Measurements from ENCODE around the gene LACRT. TPM values are rescaled to one million over a fixed set of nuclear protein-coding genes. Genes with fewer than 3 reads are reported as not detected.
"Not testable (repeated sequence)": the region's sequence is repeated elsewhere in the genome, so short reads cannot be mapped to it uniquely, and the experiment has no call there.

Gene LACRT
- total and polyA plus RNA-seq, 2 of the 13 experiments (the other 11 are each of a cell fraction or from before 2014, with no cell fraction given), result not detected

DNA sequence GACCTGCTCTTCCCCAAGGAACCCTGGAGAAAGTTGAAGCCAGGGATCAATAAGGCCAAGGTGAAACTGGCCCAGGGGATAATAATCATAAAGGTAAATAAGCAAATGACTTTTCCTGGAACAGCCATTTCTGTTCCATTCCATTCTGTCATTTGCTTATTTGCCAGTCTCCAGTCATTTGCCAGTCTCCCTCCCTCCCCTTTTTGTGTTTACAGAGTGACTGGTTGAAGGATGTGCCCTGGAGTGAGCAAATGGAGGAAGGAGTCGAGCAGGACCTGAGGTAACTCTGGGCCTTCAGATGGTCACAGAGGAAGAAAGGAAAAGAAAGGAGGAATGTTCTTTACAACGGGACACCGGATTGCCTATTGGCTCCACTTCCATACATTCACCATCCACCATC, 31.3 kb upstream of the LACRT start:
- no peak for DNase-seq (ENCODE audit: low spot score)
- no peak overlapping the region for H3K9ac ChIP-seq (ENCODE audit: insufficient read depth, low read depth, low read length)
- ChIA-PET CTCF (ENCODE audit: low intra/inter-chr PET ratio, low total read pairs) (no interaction called here), POLR2A (no interaction called here)
- H2AFZ ChIP-seq (ENCODE audit: low read length), result no peak overlapping the region
- no peak overlapping the region for H3K4me3 ChIP-seq (replicated peaks in 1 of 3; ENCODE audit: insufficient read depth in 1 of 3, low read depth in 2 of 3, low read length in 3 of 3)
- H3K27ac ChIP-seq (ENCODE audit: extremely low read length, insufficient read depth, low read length), result no peak overlapping the region
- FAIRE-seq, result no peak
- no peaks in the 10 kb centered on the region for H3K4me1 ChIP-seq (ENCODE audit: insufficient read depth, low read length)
- in situ Hi-C loops (cut with HindIII; ENCODE audit: extremely low pct_ligation_motif_present, low pct_unique_long_range_greater_than_20kb), result no loop called here
- no peaks in the 10 kb centered on the region for H3K9me3 ChIP-seq (ENCODE audit: low read length)
- H3K36me3 ChIP-seq (replicated peaks in 1 of 2; ENCODE audit: control insufficient read depth in 1 of 2, insufficient read depth in 2 of 2, low read length in 2 of 2), result no peaks in the 10 kb centered on the region
- no peak for ATAC-seq
- no peaks in the 10 kb centered on the region for H3K79me2 ChIP-seq (ENCODE audit: insufficient read depth, low read length)
- intact Hi-C loops (cut with micrococcal nuclease; ENCODE audit: unreplicated experiment), result no loop called here
- BruUV-seq (replicated peaks), result no TSS peak
- TF ChIP-seq BORCS8-MEF2B (CRISPR knock-in tag; IDR thresholded peaks at IDR 0.05) (no peak), ZNF720 (CRISPR knock-in tag; IDR thresholded peaks at IDR 0.05) (no peak), NR2C2 (CRISPR knock-in tag; IDR thresholded peaks at IDR 0.05; ENCODE audit: borderline replicate concordance) (no peak), SIX4 (CRISPR knock-in tag; IDR thresholded peaks at IDR 0.05) (no peak), PAF1 (CRISPR knock-in tag; IDR thresholded peaks at IDR 0.05) (no peak), PHF21A (CRISPR knock-in tag; IDR thresholded peaks at IDR 0.05) (no peak), ZFY (CRISPR knock-in tag; IDR thresholded peaks at IDR 0.05) (no peak), ZNF256 (CRISPR knock-in tag; conservative IDR thresholded peaks at IDR 0.05) (no peak), SRF (IDR thresholded peaks at IDR 0.05; ENCODE audit: low read depth, low read length) (no peak), CREB1 (IDR thresholded peaks at IDR 0.05) (no peak), CREB1 (CRISPR knock-in tag; IDR thresholded peaks at IDR 0.05) (no peak), ZNF879 (CRISPR knock-in tag; IDR thresholded peaks at IDR 0.05) (no peak), ARID2 (CRISPR knock-in tag; IDR thresholded peaks at IDR 0.05; ENCODE audit: borderline replicate concordance) (no peak), PCBP1 (IDR thresholded peaks at IDR 0.05; ENCODE audit: borderline replicate concordance, low read depth, low read length) (no peak), PITX1 (CRISPR knock-in tag; IDR thresholded peaks at IDR 0.05) (no peak), ZNF225 (CRISPR knock-in tag; IDR thresholded peaks at IDR 0.05) (no peak)
- TF ChIP-seq, protein P1, sequence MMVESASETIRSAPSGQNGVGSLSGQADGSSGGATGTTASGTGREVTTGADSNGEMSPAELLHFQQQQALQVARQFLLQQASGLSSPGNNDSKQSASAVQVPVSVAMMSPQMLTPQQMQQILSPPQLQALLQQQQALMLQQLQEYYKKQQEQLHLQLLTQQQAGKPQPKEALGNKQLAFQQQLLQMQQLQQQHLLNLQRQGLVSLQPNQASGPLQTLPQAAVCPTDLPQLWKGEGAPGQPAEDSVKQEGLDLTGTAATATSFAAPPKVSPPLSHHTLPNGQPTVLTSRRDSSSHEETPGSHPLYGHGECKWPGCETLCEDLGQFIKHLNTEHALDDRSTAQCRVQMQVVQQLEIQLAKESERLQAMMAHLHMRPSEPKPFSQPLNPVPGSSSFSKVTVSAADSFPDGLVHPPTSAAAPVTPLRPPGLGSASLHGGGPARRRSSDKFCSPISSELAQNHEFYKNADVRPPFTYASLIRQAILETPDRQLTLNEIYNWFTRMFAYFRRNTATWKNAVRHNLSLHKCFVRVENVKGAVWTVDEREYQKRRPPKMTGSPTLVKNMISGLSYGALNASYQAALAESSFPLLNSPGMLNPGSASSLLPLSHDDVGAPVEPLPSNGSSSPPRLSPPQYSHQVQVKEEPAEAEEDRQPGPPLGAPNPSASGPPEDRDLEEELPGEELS (CRISPR knock-in tag; IDR thresholded peaks at IDR 0.05), result no peak
- TF ChIP-seq, protein P2, sequence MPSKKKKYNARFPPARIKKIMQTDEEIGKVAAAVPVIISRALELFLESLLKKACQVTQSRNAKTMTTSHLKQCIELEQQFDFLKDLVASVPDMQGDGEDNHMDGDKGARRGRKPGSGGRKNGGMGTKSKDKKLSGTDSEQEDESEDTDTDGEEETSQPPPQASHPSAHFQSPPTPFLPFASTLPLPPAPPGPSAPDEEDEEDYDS (CRISPR knock-in tag; IDR thresholded peaks at IDR 0.05), result no peak
- peaks cover 0 to under 1% of the 10 kb centered on the region in 2 experiments; a peak in 1 of 5 replicates for H3K27me3 ChIP-seq (ENCODE audit: control insufficient read depth in 1 of 2, insufficient read depth in 2 of 2, low read length in 2 of 2)
- H3K4me2 ChIP-seq (ENCODE audit: low read depth, low read length), result no peak overlapping the region
- WGBS (ENCODE audit: low lambda C conversion rate), result 3% methylated on average over 3 of the region's 3 CpGs
- H4K20me1 ChIP-seq (ENCODE audit: insufficient read depth, low read length), result no peaks in the 10 kb centered on the region

DNA sequence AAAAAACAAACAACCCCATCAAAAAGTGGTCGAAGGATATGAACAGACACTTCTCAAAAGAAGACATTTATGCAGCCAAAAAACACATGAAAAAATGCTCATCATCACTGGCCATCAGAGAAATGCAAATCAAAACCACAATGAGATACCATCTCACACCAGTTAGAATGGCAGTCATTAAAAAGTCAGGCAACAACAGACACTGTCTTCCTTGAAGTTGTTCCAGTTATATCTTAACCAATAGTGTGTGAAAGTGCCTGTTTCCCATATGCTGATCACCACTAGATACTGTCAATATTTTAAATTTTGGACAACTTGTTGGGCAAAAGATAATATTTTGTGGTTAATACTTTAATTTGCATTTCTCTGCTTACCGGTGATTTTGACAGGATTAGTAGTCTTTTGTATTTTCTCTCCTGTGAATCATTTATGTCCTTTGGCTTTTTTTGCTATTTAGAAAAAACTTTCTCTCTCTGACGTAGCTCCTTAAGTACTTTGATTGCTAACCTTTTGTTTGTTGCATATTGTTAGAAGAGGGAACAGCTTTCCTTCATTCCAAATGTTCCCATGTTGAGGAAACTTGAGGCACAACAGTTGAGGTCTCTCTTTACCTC, 30.4 kb upstream of the LACRT start:
- WGBS (ENCODE audit: low lambda C conversion rate), result 16% methylated on average over 3 of the region's 3 CpGs

More for the DNA sequence above, 30.4 kb upstream of the LACRT start:
- H3K27ac ChIP-seq (ENCODE audit: extremely low read length, insufficient read depth, low read length); H3K79me2 ChIP-seq (ENCODE audit: insufficient read depth, low read length); POLR2A ChIA-PET; H3K36me3 ChIP-seq (replicated peaks in 1 of 2; ENCODE audit: control insufficient read depth in 1 of 2, insufficient read depth in 2 of 2, low read length in 2 of 2); ATAC-seq; intact Hi-C loops (cut with micrococcal nuclease; ENCODE audit: unreplicated experiment); H3K9me3 ChIP-seq (ENCODE audit: low read length); H3K4me1 ChIP-seq (ENCODE audit: insufficient read depth, low read length); H4K20me1 ChIP-seq (ENCODE audit: insufficient read depth, low read length); DNase-seq (ENCODE audit: low spot score); H3K27me3 ChIP-seq (ENCODE audit: control insufficient read depth in 1 of 2, insufficient read depth in 2 of 2, low read length in 2 of 2); H3K9ac ChIP-seq (ENCODE audit: insufficient read depth, low read depth, low read length); FAIRE-seq; CTCF ChIA-PET (ENCODE audit: low intra/inter-chr PET ratio, low total read pairs); in situ Hi-C loops (cut with HindIII; ENCODE audit: extremely low pct_ligation_motif_present, low pct_unique_long_range_greater_than_20kb); H3K4me2 ChIP-seq (ENCODE audit: low read depth, low read length); BruUV-seq (replicated peaks); H2AFZ ChIP-seq (ENCODE audit: low read length); H3K4me3 ChIP-seq (replicated peaks in 1 of 3; ENCODE audit: insufficient read depth in 1 of 3, low read depth in 2 of 3, low read length in 3 of 3): not testable (repeated sequence)
